ENCODE data around the gene GHRHR. TPM values are rescaled to one million over a fixed set of nuclear protein-coding genes. Genes with fewer than 3 reads are reported as not detected.

The GHRHR gene
- total RNA-seq, 2 donors from 2014 or later, result not detected

- H3K4me3 Mint-ChIP-seq, result no peak overlapping the region
- ATAC-seq, result no peak
- no peaks in the 10 kb centered on the region for H3K9me3 ChIP-seq (ENCODE audit: control insufficient read depth, low read length, poor library complexity, severe bottlenecking)
- H3K27me3 Mint-ChIP-seq, result no peaks in the 10 kb centered on the region
- no peak overlapping the region for H3K27ac Mint-ChIP-seq
- H3K36me3 Mint-ChIP-seq (ENCODE audit: low read depth), result no peaks in the 10 kb centered on the region
- peak in 2 of 3 donors; percentile 4 for DNase-seq
- H3K4me1 Mint-ChIP-seq, result no peaks in the 10 kb centered on the region
These were observed 40.6 kb upstream of the GHRHR start for GRCh38 chr7:30923009-30923773.

- no peaks in the 10 kb centered on the region for H3K36me3 Mint-ChIP-seq (ENCODE audit: low read depth)
- no peak overlapping the region for H3K27ac Mint-ChIP-seq
- no peaks in the 10 kb centered on the region for H3K4me1 Mint-ChIP-seq
- ATAC-seq (no peak), DNase-seq (peak in 2 of 3 donors; percentile 3 to 5)
- H3K9me3 ChIP-seq (ENCODE audit: control insufficient read depth, low read length, poor library complexity, severe bottlenecking), result no peaks in the 10 kb centered on the region
- no peaks in the 10 kb centered on the region for H3K27me3 Mint-ChIP-seq
- H3K4me3 Mint-ChIP-seq, result no peak overlapping the region
These were observed 39.9 kb upstream of the GHRHR start for GRCh38 chr7:30923774-30924413.

GRCh38 chr7:30924624-30925023 is 39.1 kb upstream of the GHRHR start:
- no peak overlapping the region for H3K4me3 Mint-ChIP-seq
- H3K4me1 Mint-ChIP-seq, result no peaks in the 10 kb centered on the region
- H3K36me3 Mint-ChIP-seq (ENCODE audit: low read depth), result no peaks in the 10 kb centered on the region
- ATAC-seq (no peak), DNase-seq (no peak)
- no peaks in the 10 kb centered on the region for H3K9me3 ChIP-seq (ENCODE audit: control insufficient read depth, low read length, poor library complexity, severe bottlenecking)
- H3K27me3 Mint-ChIP-seq, result peaks cover 4% of the 10 kb centered on the region
- H3K27ac Mint-ChIP-seq, result no peak overlapping the region

GRCh38 chr7:30925117-30925516 is 38.6 kb upstream of the GHRHR start:
- Mint-ChIP-seq H3K27ac (no peak overlapping the region), H3K27me3 (peaks cover 8% of the 10 kb centered on the region)
- ATAC-seq, result no peak

GRCh38 chr7:30925913-30926312 is 37.8 kb upstream of the GHRHR start:
- H3K4me3 Mint-ChIP-seq, result no peak overlapping the region
- no peak overlapping the region for H3K27ac Mint-ChIP-seq
- ATAC-seq, result no peak
- DNase-seq, result peak in 1 of 3 donors; percentile 3
- H3K4me1 Mint-ChIP-seq, result no peaks in the 10 kb centered on the region
- H3K9me3 ChIP-seq (ENCODE audit: control insufficient read depth, low read length, poor library complexity, severe bottlenecking), result no peaks in the 10 kb centered on the region
- H3K36me3 Mint-ChIP-seq (ENCODE audit: low read depth), result no peaks in the 10 kb centered on the region
- peaks cover 8% of the 10 kb centered on the region for H3K27me3 Mint-ChIP-seq

More at GRCh38 chr7:30925117-30925516, 38.6 kb upstream of the GHRHR start:
- H3K36me3 Mint-ChIP-seq (ENCODE audit: low read depth), result no peaks in the 10 kb centered on the region
- no peaks in the 10 kb centered on the region for H3K9me3 ChIP-seq (ENCODE audit: control insufficient read depth, low read length, poor library complexity, severe bottlenecking)
- no peak for DNase-seq
- no peak overlapping the region for H3K4me3 Mint-ChIP-seq
- H3K4me1 Mint-ChIP-seq, result no peaks in the 10 kb centered on the region

- H3K9me3 ChIP-seq (ENCODE audit: control insufficient read depth, low read length, poor library complexity, severe bottlenecking), result no peaks in the 10 kb centered on the region
- Mint-ChIP-seq H3K27ac (no peak overlapping the region), H3K4me3 (no peak overlapping the region), H3K4me1 (no peaks in the 10 kb centered on the region), H3K27me3 (peaks cover 10% of the 10 kb centered on the region), H3K36me3 (ENCODE audit: low read depth) (no peaks in the 10 kb centered on the region)
- no peak for DNase-seq
- ATAC-seq, result no peak
These were observed 37.4 kb upstream of the GHRHR start for GRCh38 chr7:30926313-30926712.

- no peak overlapping the region for H3K4me3 Mint-ChIP-seq
- peaks cover 15% of the 10 kb centered on the region for H3K27me3 Mint-ChIP-seq
- no peaks in the 10 kb centered on the region for H3K4me1 Mint-ChIP-seq
- ATAC-seq, result no peak
- no peak for DNase-seq
- no peaks in the 10 kb centered on the region for H3K36me3 Mint-ChIP-seq (ENCODE audit: low read depth)
- H3K27ac Mint-ChIP-seq, result no peak overlapping the region
- no peaks in the 10 kb centered on the region for H3K9me3 ChIP-seq (ENCODE audit: control insufficient read depth, low read length, poor library complexity, severe bottlenecking)
These were observed 36.7 kb upstream of the GHRHR start for GRCh38 chr7:30927040-30927439.

GRCh38 chr7:30927559-30927958 is 36.2 kb upstream of the GHRHR start:
- peaks cover 19% of the 10 kb centered on the region for H3K27me3 Mint-ChIP-seq
- no peaks in the 10 kb centered on the region for H3K9me3 ChIP-seq (ENCODE audit: control insufficient read depth, low read length, poor library complexity, severe bottlenecking)
- H3K4me3 Mint-ChIP-seq, result no peak overlapping the region
- H3K4me1 Mint-ChIP-seq, result no peaks in the 10 kb centered on the region
- no peaks in the 10 kb centered on the region for H3K36me3 Mint-ChIP-seq (ENCODE audit: low read depth)
- ATAC-seq (no peak), DNase-seq (no peak)
- no peak overlapping the region for H3K27ac Mint-ChIP-seq

- H3K9me3 ChIP-seq (ENCODE audit: control insufficient read depth, low read length, poor library complexity, severe bottlenecking), result no peaks in the 10 kb centered on the region
- no peaks in the 10 kb centered on the region for H3K36me3 Mint-ChIP-seq (ENCODE audit: low read depth)
- DNase-seq (no peak), ATAC-seq (no peak)
- peaks cover 19% of the 10 kb centered on the region for H3K27me3 Mint-ChIP-seq
- no peak overlapping the region for H3K4me3 Mint-ChIP-seq
- no peak overlapping the region for H3K27ac Mint-ChIP-seq
- no peaks in the 10 kb centered on the region for H3K4me1 Mint-ChIP-seq
These were observed 35.4 kb upstream of the GHRHR start for GRCh38 chr7:30928254-30928872.

GRCh38 chr7:30929686-30930085 is 34.1 kb upstream of the GHRHR start:
- Mint-ChIP-seq H3K27me3 (peaks cover 19% of the 10 kb centered on the region), H3K36me3 (ENCODE audit: low read depth) (no peaks in the 10 kb centered on the region), H3K4me3 (no peak overlapping the region), H3K27ac (no peak overlapping the region), H3K4me1 (no peaks in the 10 kb centered on the region)
- DNase-seq (peak in 1 of 3 donors; percentile 2), ATAC-seq (no peak)
- no peaks in the 10 kb centered on the region for H3K9me3 ChIP-seq (ENCODE audit: control insufficient read depth, low read length, poor library complexity, severe bottlenecking)

- Mint-ChIP-seq H3K27me3 (peaks cover 19% of the 10 kb centered on the region), H3K36me3 (ENCODE audit: low read depth) (no peaks in the 10 kb centered on the region), H3K27ac (no peak overlapping the region), H3K4me1 (no peaks in the 10 kb centered on the region), H3K4me3 (no peak overlapping the region)
- H3K9me3 ChIP-seq (ENCODE audit: control insufficient read depth, low read length, poor library complexity, severe bottlenecking), result no peaks in the 10 kb centered on the region
- ATAC-seq, result no peak
- no peak for DNase-seq
These were observed 33.1 kb upstream of the GHRHR start for GRCh38 chr7:30930621-30931020.

GRCh38 chr7:30931161-30931928 is 32.4 kb upstream of the GHRHR start:
- DNase-seq, result no peak
- Mint-ChIP-seq H3K4me3 (no peak overlapping the region), H3K27me3 (peaks cover 21% of the 10 kb centered on the region), H3K36me3 (ENCODE audit: low read depth) (no peaks in the 10 kb centered on the region), H3K4me1 (no peaks in the 10 kb centered on the region), H3K27ac (peak overlapping the region; percentile 54)
- no peak for ATAC-seq
- no peaks in the 10 kb centered on the region for H3K9me3 ChIP-seq (ENCODE audit: control insufficient read depth, low read length, poor library complexity, severe bottlenecking)

GRCh38 chr7:30931929-30932540 is 31.7 kb upstream of the GHRHR start:
- Mint-ChIP-seq H3K27me3 (peaks cover 27% of the 10 kb centered on the region), H3K4me3 (no peak overlapping the region), H3K4me1 (no peaks in the 10 kb centered on the region), H3K27ac (peak overlapping the region; percentile 54), H3K36me3 (ENCODE audit: low read depth) (no peaks in the 10 kb centered on the region)
- ATAC-seq, result no peak
- no peak for DNase-seq
- H3K9me3 ChIP-seq (ENCODE audit: control insufficient read depth, low read length, poor library complexity, severe bottlenecking), result no peaks in the 10 kb centered on the region
